Fibroblast of skin of right quadriceps (primary cell): Measurements from ENCODE around the gene TCHH.
"Not testable (repeated sequence)": the region's sequence is repeated elsewhere in the genome, so short reads cannot be mapped to it uniquely, and the experiment has no call there.

Experiments used
- DNase-seq: peaks from one replicate; pipeline ENCODE4 v3.0.0-alpha.2; 2013

Gene TCHH, protein sequence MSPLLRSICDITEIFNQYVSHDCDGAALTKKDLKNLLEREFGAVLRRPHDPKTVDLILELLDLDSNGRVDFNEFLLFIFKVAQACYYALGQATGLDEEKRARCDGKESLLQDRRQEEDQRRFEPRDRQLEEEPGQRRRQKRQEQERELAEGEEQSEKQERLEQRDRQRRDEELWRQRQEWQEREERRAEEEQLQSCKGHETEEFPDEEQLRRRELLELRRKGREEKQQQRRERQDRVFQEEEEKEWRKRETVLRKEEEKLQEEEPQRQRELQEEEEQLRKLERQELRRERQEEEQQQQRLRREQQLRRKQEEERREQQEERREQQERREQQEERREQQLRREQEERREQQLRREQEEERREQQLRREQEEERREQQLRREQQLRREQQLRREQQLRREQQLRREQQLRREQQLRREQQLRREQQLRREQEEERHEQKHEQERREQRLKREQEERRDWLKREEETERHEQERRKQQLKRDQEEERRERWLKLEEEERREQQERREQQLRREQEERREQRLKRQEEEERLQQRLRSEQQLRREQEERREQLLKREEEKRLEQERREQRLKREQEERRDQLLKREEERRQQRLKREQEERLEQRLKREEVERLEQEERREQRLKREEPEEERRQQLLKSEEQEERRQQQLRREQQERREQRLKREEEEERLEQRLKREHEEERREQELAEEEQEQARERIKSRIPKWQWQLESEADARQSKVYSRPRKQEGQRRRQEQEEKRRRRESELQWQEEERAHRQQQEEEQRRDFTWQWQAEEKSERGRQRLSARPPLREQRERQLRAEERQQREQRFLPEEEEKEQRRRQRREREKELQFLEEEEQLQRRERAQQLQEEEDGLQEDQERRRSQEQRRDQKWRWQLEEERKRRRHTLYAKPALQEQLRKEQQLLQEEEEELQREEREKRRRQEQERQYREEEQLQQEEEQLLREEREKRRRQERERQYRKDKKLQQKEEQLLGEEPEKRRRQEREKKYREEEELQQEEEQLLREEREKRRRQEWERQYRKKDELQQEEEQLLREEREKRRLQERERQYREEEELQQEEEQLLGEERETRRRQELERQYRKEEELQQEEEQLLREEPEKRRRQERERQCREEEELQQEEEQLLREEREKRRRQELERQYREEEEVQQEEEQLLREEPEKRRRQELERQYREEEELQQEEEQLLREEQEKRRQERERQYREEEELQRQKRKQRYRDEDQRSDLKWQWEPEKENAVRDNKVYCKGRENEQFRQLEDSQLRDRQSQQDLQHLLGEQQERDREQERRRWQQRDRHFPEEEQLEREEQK (N-terminal part only)

DNA sequence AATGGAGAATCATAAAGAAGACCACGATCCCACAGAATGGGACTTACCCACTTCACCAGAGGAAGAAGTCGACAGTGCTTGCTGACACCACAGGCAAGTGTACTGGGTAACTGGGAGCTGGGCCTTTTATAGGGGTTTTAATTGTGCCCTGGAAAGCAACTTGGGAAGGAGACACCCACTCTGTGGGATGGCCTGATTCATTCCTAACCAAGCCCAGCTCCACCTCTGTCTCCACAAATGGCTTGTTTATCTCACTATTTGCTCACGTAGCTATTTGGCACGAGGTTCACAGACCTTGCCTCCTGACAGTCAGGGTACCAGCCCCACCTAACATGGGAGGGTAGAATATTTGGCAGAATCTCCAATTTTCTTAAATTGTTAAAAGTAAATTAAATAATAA lies at the start of gene TCHH:
TCHH (minus strand) TSS at position 101 of the 400 bp plus-strand sequence. CDS start 1,364 bp downstream, outside the sequence.
- DNase-seq = no peak

DNA sequence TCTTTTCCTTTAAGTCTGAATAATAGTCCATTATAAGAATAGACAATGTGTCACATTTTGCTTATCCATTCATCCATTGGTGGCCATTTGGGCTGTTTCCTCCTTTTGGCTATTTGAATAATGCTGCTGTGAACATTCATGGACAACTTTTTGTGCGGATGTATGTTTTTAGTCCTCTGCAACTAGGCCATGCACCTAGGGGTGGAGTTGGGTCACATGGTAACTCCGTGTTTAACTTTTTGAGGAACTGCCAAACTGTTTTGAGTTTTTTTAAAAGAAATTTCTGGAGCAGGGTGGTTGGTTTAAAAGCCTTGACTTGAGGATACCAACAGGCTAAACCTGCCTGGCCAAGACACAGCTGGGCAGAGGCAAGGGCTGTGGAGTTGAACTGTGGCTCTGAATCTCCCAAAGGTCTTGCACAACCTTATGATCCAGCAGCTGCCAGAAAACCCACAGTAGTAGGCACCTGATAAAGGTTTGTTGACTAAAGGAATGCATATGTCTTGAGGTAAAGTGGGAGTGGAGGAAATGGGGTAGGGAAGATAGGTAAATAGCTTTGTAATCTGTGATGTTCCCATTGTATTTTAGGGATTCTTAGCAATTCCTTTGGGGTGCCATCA lies 49.4 kb upstream of the TCHH start:
- no peak for DNase-seq

DNA sequence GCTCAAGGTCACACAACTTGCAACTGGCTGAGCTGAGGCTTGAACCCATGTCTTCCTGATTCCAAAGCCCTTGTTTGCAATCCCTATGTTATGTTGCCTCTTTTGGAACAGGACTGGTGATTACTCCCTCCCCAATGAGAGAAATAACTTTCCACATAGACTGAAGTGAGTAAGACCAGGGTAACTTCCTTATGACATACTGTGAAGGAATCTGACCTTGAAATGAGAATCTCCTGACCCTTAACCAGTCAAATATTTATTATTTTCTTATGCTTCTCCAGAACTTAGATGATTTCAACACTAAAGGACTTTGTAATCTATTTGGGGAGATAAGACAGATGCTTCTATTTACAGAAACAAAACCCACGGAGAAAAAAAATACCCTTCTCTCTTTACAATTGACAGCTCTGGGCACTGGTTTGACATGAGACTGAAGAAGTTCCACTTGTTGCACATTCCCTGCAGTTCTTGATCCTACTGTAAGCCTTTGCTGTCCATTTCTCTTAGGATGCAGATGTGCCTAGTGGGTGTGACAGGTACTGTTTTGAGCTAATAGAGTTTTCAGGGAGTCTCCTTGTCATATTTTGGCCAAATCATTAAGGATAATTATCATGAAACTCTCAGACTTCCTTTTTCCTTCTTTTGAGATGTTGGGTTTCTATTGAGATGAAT lies 47.7 kb upstream of the TCHH start:
- peak; percentile 71 for DNase-seq

DNA sequence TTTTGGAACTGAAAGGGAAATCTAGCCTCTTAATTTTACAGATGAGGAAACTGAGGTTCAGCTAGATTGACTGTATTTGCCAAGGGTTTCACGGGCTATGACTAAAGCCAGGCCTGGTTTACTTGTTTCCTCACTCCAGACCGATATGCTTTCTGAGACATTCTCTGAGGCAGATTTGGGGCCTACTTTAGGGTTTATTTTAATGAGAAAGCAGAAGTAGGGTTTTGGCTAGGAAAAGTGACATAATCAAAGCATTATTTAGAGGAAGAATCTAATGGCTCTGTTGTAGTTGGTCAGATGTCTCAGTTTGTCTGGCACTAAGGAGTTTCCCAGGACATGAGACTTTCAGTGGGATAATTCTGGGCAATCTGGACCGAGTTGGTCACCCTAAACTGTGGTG lies 45.3 kb upstream of the TCHH start:
- no peak for DNase-seq

DNA sequence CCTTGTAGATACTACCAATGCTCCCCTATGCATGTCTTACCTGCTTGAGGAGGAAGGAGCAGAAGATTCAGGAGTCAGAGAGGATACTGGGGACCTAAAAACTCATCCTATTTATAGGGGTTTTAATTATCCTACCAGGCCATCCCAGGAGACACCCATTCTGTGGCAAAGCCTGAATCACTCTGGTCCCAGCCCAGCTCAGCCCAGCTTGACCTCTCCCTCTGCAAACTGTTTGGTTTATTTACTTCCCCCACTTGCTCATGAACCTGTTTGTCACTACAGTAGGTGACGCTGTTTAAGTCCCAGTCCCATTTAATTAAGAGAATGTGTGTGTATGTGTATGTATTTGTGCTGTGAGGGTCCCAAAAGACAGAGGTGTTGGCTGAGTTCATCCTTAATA lies 43.9 kb upstream of the TCHH start, which contains the start of gene RPTN:
RPTN (minus strand) TSS at position 85 of the 400 bp plus-strand sequence. CDS start 1,339 bp downstream, outside the sequence.
- DNase-seq = no peak

DNA sequence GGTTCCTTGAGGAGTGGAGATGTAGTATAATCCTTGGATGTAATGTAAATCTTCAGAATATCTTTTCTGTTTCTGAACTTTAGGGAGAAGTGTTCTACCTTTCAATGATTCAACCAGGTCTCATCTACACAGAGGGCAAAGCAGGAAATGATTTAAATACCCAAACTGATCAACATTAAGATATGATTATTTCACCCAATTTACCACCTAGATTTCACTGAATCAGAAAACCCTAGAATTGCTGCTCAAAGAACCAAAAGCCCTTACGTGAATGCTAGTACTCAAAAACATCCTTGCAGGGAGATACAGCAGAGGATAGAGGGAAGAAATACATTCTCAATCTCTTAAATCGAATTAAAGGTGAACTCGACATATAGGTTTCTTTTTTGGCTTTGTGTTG lies 38.8 kb upstream of the TCHH start:
- DNase-seq = no peak

DNA sequence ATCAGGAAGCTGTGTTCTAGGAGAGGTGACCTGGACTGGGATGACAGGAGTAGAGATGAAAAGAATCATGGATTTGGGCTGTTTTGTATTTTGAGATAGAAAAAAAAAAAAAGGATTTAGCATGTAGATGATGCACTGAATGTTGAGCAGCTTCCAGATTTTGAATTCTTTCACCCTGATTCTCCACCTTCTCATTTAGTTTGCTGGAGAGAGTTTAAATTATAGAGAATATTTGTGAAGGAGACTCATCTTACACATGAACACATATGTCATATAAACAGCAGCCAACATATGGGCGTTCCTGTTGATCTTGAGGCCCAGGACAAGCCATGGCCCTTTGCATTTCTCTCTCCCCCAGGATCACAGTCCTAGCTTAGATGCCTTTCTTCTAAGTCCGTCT lies 36.4 kb upstream of the TCHH start:
- no peak for DNase-seq

DNA sequence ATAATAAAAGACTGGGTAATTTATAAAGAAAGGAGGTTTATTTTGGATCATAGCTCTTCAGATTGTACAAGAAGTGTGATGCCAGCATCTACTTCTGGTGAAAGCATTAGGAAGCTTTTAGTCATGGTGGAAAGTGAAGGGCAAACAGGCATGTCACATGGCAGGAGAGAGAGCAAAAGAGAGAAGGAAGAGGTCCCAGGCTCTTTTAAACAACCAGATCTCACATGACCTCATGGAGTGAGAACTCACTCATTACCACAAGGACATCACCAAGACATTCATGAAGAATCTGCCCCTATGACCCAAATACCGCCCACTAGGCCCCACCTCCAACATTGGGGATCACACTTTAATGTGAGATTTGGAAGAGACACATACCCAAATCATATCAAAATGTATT lies 33.7 kb upstream of the TCHH start:
- DNase-seq = no peak

DNA sequence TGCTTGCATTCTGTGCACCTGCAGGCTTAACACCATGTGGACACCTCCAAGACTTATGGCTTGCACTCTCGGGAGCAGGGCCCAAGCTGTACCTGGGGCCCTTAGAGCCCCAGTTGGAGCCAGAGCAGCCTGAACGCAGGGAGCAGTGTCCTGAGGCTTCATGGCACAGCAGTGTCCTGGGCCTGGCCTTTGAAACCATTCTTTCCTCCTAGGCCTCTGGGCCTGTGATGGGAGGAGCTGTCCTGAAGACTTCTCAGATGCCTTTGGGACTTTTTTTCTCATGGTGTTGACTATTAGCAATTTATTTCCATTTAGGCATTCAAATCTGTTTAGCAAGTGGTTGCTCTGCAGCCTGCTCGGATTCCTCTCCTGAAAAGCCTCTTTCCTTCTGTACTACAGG lies 32.8 kb upstream of the TCHH start:
- no peak for DNase-seq

DNA sequence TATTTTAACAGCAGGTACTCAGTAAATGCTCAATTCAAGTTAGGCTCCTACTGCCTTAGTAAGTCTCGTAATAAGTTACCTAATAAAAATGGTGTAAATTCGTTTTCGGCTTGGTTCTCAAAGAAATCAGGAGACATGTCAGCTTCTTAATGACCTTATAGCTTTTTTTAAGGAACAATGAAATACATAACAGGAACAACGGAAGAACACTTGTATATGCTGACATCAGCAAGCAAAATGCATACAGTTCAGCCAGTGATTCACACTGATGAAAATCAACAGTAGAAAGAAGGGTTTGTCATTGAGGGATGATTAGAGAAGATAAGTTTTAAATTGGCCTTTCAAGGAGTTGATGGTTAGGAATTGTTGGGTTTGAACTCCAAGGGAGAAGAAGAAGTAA lies 30.5 kb upstream of the TCHH start:
- no peak for DNase-seq

DNA sequence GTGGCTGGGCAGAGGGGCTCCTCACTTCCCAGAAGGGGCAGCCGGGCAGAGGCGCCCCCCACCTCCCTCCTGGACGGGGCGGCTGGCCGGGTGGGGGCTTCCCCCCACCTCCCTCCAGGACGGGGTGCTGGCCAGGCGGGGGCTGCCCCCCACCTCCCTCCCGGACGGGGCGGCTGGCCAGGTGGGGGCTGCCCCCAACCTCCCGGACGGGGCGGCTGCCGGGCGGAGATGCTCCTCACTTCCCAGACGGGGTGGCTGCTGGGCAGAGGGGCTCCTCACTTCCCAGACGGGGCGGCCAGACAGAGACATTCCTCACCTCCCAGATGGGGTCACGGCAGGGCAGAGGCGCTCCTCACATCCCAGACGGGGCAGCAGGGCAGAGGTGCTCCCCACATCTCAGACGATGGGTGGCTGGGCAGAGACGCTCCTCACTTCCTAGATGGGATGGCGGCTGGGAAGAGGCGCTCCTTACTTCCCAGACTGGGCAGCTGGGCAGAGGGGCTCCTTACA lies 29.5 kb upstream of the TCHH start:
- not testable (repeated sequence) for DNase-seq

DNA sequence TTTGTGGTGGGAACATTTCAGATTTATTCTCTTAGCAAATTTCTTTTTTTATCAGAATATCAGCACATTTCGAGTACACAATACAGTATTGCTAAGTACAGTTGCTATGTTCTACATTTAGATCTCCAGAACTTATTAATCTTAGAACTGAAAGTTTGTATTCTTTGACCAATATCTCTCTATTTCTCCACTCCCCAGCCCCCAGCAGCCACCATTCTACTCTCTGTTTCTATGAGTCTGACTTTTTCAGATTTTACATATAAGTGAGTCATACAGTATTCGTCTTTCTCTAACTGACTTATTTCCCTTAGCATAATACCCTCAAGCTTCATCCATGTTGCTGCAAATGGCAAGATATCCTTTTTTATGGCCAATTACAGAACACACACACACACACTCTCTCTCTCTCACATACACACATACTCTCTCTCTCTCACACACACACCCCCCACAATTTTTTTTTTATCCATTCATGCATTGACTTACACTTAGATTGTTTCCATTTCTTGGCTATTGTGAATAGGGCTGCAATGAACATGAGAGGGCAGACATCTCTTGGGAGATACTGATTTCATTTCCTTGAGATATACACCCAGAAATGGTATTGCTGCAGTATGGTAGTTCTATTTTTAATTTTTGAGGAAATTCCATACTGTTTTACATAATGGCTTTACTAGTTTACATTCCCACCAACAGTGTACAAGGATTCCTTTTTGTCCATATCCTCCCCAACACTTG lies 28.1 kb upstream of the TCHH start:
- DNase-seq = no peak

DNA sequence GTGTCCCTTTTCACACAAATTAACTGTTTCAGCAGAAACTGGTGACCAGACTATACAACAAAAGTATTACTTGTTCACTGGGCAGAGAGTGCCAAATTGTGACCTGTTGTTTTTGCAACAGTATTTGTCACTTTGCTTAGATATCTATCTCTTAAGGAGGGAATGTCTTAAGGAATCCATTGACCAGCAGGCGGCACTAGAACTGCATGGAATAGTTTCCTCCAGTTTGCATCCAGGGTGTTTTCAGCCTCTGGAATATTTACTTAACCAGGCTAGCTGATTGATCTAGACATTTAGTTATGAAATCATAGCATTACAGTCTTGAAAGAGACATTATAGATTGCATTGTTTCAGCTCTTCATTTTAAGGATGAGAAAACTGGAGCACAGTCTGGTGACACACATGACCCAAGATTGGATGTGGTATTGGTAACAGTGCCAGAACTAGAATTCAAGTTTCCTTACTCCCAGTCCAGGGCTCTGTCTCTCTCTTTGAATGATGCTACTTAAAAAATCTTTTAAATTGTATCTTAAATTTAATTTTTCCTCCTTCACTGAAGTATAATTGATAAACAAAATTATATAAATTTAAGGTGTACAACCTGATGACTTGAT lies 26.8 kb upstream of the TCHH start:
- peak; percentile 48 for DNase-seq

DNA sequence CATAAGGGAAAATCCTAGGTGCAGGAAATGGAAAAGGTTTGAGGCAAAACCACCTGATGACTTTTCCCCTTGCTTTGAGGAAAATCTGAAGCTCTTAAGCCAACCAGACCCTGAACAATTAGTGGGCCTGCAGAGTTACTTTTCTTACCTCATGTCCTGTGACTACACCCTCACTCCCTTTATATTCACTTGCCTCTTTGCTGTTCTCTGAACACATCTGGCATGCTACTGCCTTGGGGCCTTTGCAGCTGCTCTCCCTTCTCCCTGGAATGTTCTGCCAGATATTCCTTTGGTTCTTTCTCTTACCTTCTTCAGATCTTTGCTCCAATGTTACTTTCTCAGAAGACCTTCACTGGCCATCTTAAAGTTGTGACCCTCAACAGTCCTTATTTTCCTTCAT lies 22.0 kb upstream of the TCHH start:
- no peak for DNase-seq

DNA sequence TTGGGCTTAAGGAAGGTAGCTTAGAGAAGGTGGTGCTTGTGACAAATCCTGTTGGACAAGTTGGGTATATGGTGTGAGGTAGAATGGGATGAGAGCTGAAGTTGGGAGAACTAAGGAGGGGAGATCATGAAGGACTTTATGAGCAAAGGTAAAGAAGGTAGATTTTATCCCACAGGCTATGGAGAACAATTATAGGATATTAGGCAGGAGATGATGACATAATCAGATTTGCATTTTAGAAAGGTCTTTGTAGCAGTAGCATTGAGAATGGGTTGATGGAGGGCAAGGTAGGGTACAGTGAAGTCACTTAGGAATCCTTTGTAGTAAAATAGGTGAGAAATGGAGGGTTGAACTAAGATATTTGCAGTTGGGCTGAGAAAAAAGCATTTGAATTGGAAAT lies 14.9 kb upstream of the TCHH start:
- DNase-seq = no peak

DNA sequence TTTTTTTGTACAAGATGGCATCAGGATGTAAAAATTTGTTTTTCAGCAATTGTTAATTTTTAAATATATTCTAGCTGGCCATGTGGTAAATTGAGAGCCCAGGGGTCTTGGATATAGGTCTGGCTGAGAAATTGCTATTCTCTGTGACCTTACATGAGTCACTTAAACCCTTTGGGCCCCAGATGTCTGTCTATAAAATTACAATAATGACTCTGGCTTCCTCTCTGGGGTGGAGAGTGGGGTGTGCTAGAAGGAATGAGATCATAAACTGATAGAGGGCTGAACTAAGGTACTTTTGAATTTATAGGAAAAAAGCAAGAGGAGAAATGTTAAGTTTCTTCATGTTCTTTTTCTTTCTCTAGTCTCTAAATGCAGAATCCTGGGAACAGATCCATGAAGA lies 12.4 kb upstream of the TCHH start:
- DNase-seq = no peak

DNA sequence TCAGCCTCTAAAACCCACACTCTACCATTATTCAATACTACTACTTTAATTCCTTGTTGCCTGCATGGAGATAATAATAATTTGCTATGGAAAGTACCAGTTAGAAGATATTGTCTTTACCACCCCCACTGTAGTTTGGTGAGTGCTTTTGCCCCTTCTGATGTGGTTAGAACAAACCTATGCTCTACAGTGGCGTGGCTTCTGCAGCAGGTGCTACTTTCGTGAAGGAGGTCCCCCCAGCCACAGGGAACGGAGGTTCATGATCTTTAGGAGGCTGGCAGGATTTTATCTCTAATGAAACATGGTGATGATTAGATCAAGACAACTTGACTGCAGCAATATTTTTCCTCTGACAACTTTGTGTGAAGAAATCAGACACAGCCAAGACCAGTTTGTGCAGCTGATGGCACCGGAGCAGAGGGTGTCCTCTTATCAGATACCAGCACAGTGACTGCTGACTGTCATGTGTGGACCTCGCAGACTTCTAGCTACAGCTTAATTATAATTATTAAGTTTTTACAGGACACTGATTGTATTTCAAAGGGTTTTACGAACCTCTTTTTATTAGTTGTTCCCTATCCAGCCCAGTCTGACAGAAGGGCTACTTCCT lies 10.7 kb upstream of the TCHH start:
- DNase-seq = no peak

DNA sequence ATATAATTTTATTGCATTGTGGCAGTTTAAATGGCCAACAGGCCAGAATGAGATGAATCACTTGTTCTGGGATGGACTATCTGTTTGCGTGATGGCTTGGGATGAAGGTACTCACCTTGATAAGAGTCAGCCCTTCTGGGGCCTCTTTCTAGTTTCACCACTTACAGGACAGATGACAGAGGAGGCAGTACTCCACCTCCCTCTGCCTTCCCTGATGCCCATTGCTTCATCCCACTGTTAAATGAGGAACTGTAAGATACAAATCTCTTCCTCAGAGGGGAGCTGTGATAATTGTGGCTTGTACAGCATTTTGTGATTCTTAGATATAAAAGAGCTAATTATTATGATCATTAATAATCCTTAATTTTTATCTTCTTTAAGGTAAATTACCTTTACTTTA lies 3.7 kb upstream of the TCHH start:
- no peak for DNase-seq

DNA sequence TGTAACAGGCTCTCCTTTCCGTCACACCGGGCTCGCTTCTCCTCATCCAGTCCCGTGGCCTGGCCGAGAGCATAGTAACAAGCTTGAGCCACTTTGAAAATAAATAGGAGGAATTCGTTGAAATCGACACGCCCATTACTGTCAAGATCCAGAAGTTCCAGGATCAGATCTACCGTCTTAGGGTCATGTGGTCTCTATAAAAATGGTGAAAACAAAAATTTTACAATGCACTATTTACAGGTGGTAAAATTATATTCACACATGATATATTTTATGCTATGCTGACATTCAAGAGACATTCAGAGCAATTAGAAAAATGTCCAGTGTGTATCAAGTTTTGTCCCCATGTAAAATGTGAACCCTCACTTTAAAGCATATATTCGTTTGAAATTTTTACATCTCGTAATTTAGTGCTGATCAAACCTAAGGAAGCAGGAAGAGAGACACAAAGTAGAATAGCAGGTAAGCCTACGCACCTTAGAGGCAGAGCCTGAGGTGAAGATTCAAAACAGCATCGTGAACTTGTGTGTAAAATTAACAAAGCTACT lies 2.3 kb downstream of the TCHH start:
- DNase-seq = no peak
